Islet of Langerhans (tissue), 1 donor: ENCODE data around the gene CCKAR.

Source experiments
- FAIRE-seq: peaks from one replicate; lab custom pipeline; 2011; peaks lifted over from hg19 to GRCh38; lab: Jason Lieb, UNC

The CCKAR gene

GRCh38 chr4:26459054-26459755 is 31.1 kb downstream of the CCKAR start:
- FAIRE-seq = peak; percentile 97

GRCh38 chr4:26458157-26458561 is 32.1 kb downstream of the CCKAR start:
- FAIRE-seq = no peak

- no peak for FAIRE-seq
Measured at GRCh38 chr4:26457412-26457811, 32.9 kb downstream of the CCKAR start.

GRCh38 chr4:26455571-26455970 is 34.7 kb downstream of the CCKAR start:
- FAIRE-seq = no peak

GRCh38 chr4:26454961-26455360 is 35.3 kb downstream of the CCKAR start:
- FAIRE-seq = no peak

GRCh38 chr4:26452565-26453531 is 37.4 kb downstream of the CCKAR start:
- peak; percentile 47 for FAIRE-seq

GRCh38 chr4:26451597-26451996 is 38.7 kb downstream of the CCKAR start:
- FAIRE-seq = no peak

- no peak for FAIRE-seq
Measured at GRCh38 chr4:26450418-26450817, 39.9 kb downstream of the CCKAR start.

- no peak for FAIRE-seq
Measured at GRCh38 chr4:26447378-26447777, 42.9 kb downstream of the CCKAR start.

GRCh38 chr4:26441771-26442170 is 48.5 kb downstream of the CCKAR start:
- no peak for FAIRE-seq

- FAIRE-seq = no peak
Measured at GRCh38 chr4:26441102-26441501, 49.2 kb downstream of the CCKAR start.

GRCh38 chr4:26434030-26434639 is 56.1 kb downstream of the CCKAR start:
- no peak for FAIRE-seq

GRCh38 chr4:26433556-26433955 is 56.7 kb downstream of the CCKAR start:
- FAIRE-seq = no peak

- FAIRE-seq = no peak
Measured at GRCh38 chr4:26432419-26432818, 57.9 kb downstream of the CCKAR start.

GRCh38 chr4:26431461-26432180 is 58.7 kb downstream of the CCKAR start:
- no peak for FAIRE-seq
